HepG2 (cell line): ENCODE results near the gene TTBK2. TPM values are rescaled to one million over a fixed set of nuclear protein-coding genes. Genes with fewer than 3 reads are reported as not detected.

ENCODE experiments used
- ATAC-seq: fragments of 200-7000 bp; cut with Tn5 transposase; 3 replicates; pipeline ENCODE4 v1.9.1; 2020; ENCODE audit warnings: mild to moderate bottlenecking, moderate library complexity
- BruUV-seq: library from RNA; stranded (reverse); fragments of 400-500 nt; replicated peaks from 2 replicates; lab custom pipeline; 2021; lab: Mats Ljungman, UMichigan
- CTCF ChIA-PET: fragments of 300-600 bp; formaldehyde crosslinking; extraction: SDS; loops from one replicate; lab custom pipeline; 2021; ENCODE audit warnings: low total read pairs, inconsistent platforms, low intra/inter-chr PET ratio; lab: Yijun Ruan, JAX
- POLR2A ChIA-PET: fragments of 350-600 bp; sonication (Branson Sonifier 250); formaldehyde crosslinking; loops from one replicate; lab custom pipeline; 2020; ENCODE audit warnings: antibody characterized with exemption, inconsistent platforms; lab: Yijun Ruan, JAX
- DNase-seq: peaks from one replicate; pipeline ENCODE4 v3.0.0-alpha.2; 2015; ENCODE audit warnings: low spot score
- FAIRE-seq: peaks from 3 replicates; lab custom pipeline; 2011; peaks lifted over from hg19 to GRCh38; lab: Jason Lieb, UNC
- H2AFZ ChIP-seq: one replicate; pipeline ENCODE4 v1.6.1; 2011; ENCODE audit warnings: low read length, inconsistent platforms
- H3K27ac ChIP-seq: fragments of 300-600 bp; 3 replicates; pipeline ENCODE4 v1.8.0; 2011; ENCODE audit warnings: mixed run types, mild to moderate bottlenecking, mixed read lengths, low read length, inconsistent platforms; ENCODE audit not compliant: insufficient read depth; ENCODE audit errors: extremely low read length
- H3K27me3 ChIP-seq, 2 experiments: fragments of 200-600 bp in 1 of 2; 2 replicates in 1 of 2; 3 replicates in 1 of 2; pipeline versions ENCODE4 v1.6.0 to v1.8.0; 2011; ENCODE audit warnings: low read length in 2 of 2, mild to moderate bottlenecking in 2 of 2, moderate library complexity in 2 of 2, inconsistent platforms in 1 of 2; ENCODE audit not compliant: insufficient read depth in 2 of 2, control insufficient read depth in 1 of 2
- H3K36me3 ChIP-seq, 2 experiments: fragments of 200-600 bp in 1 of 2; replicated peaks in 1 of 2; 2 replicates in 1 of 2; 3 replicates in 1 of 2; pipeline versions ENCODE4 v1.5.1 to v1.8.0; 2011; ENCODE audit warnings: low read length in 2 of 2, inconsistent platforms in 1 of 2; ENCODE audit not compliant: insufficient read depth in 2 of 2, control insufficient read depth in 1 of 2
- H3K4me1 ChIP-seq: 2 replicates; pipeline ENCODE4 v1.5.1; 2012; ENCODE audit warnings: low read length, inconsistent platforms; ENCODE audit not compliant: insufficient read depth
- H3K4me2 ChIP-seq: 2 replicates; pipeline ENCODE4 v1.6.0; 2011; ENCODE audit warnings: low read depth, low read length, inconsistent platforms
- H3K4me3 ChIP-seq, 3 experiments: fragments of 200-600 bp in 1 of 3; sonication (generic), shearing (Covaris generic) in 1 of 3; replicated peaks in 1 of 3; 2 replicates each; pipeline ENCODE4 v1.5.1; 2011 to 2016; ENCODE audit warnings: low read length in 3 of 3, inconsistent platforms in 2 of 3, low read depth in 2 of 3, mild to moderate bottlenecking in 2 of 3, control low read depth in 1 of 3, mixed read lengths in 1 of 3; ENCODE audit not compliant: insufficient read depth in 1 of 3
- H3K79me2 ChIP-seq: one replicate; pipeline ENCODE4 v1.6.1; 2011; ENCODE audit warnings: low read length, inconsistent platforms; ENCODE audit not compliant: insufficient read depth
- H3K9ac ChIP-seq: 2 replicates; pipeline ENCODE4 v1.6.0; 2011; ENCODE audit warnings: mild to moderate bottlenecking, low read depth, low read length, inconsistent platforms; ENCODE audit not compliant: insufficient read depth
- H3K9me3 ChIP-seq: 2 replicates; pipeline ENCODE4 v1.5.1; 2012; ENCODE audit warnings: mild to moderate bottlenecking, low read length
- H4K20me1 ChIP-seq: 2 replicates; pipeline ENCODE4 v1.6.0; 2011; ENCODE audit warnings: inconsistent platforms, mild to moderate bottlenecking, low read length, moderate library complexity; ENCODE audit not compliant: insufficient read depth
- HHEX ChIP-seq: IDR thresholded peaks from 2 replicates; pipeline ENCODE4 v1.6.1; 2016; ENCODE audit warnings: control low read depth
- MAF1 ChIP-seq: sonication (generic); formaldehyde crosslinking; IDR thresholded peaks from 2 replicates; pipeline ENCODE4 v1.5.0; 2020; ENCODE audit warnings: missing genetic modification reagents, borderline replicate concordance
- NAIF1 ChIP-seq: sonication (generic); formaldehyde crosslinking; IDR thresholded peaks from 2 replicates; pipeline ENCODE4 v1.5.0; 2020; ENCODE audit warnings: mild to moderate bottlenecking, missing genetic modification reagents, borderline replicate concordance
- U2AF2 ChIP-seq: fragments of 200-400 bp; formaldehyde crosslinking; IDR thresholded peaks from 2 replicates; pipeline ENCODE4 v1.6.1; 2017; ENCODE audit warnings: low read depth, mild to moderate bottlenecking, low read length
- UBTF ChIP-seq: sonication (generic); formaldehyde crosslinking; IDR thresholded peaks from 2 replicates; pipeline ENCODE4 v1.4.0; 2020; ENCODE audit warnings: mild to moderate bottlenecking, missing genetic modification reagents
- ZNF263 ChIP-seq: sonication (generic); formaldehyde crosslinking; IDR thresholded peaks from 2 replicates; pipeline ENCODE4 v1.4.0; 2020; ENCODE audit warnings: missing genetic modification reagents
- ZNF468 ChIP-seq: sonication (generic); formaldehyde crosslinking; IDR thresholded peaks from 2 replicates; pipeline ENCODE4 v1.8.0; 2022; ENCODE audit warnings: mild to moderate bottlenecking, moderate library complexity, missing genetic modification reagents
- ZNF557 ChIP-seq: sonication (generic); formaldehyde crosslinking; IDR thresholded peaks from 2 replicates; pipeline ENCODE4 v1.4.0; 2020; ENCODE audit warnings: missing genetic modification reagents
- ZNF720 ChIP-seq: sonication (generic); formaldehyde crosslinking; IDR thresholded peaks from 2 replicates; pipeline ENCODE4 v1.4.0; 2020; ENCODE audit warnings: missing genetic modification reagents
- WGBS: methylation state at CpG from one replicate; pipeline ENCODE4 v1.1.6; 2017; ENCODE audit warnings: low lambda C conversion rate; 5-methylcytosine and 5-hydroxymethylcytosine counted together
- in situ Hi-C: cut with HindIII; loops from 2 replicates; pipeline ENCODE4 v1.10.0; 2017; ENCODE audit warnings: low pct_unique_long_range_greater_than_20kb; ENCODE audit not compliant: extremely low pct_ligation_motif_present
- intact Hi-C: fragments of 100-400 bp; cut with micrococcal nuclease; formaldehyde crosslinking; loops from one replicate; pipeline ENCODE4 v1.10.0; 2022; ENCODE audit not compliant: unreplicated experiment
- polyA plus RNA-seq, 8 experiments: library from polyadenylated mRNA; depleted of rRNA in 3 of 8; stranded (reverse) in 7 of 8; unstranded in 1 of 8; fragments of >200 nt; fragmentation: Illumina TruSeq in 4 of 8; extraction: Trizol in 4 of 8; gene quantifications; 2 replicates each; pipeline versions ENCODE4 v1.2.1 to v1.2.3, GENCODE V29; 2011 to 2016; ENCODE audit warnings: low read depth in 4 of 8, missing spikeins in 1 of 8, mixed read lengths in 1 of 8; ENCODE audit not compliant: insufficient read depth in 1 of 8
- total RNA-seq, 5 experiments: library from RNA; depleted of rRNA; stranded (reverse); fragments of >200 nt; fragmentation: Illumina TruSeq; extraction: Trizol; gene quantifications; 2 replicates each; pipeline ENCODE4 v1.2.3, GENCODE V29; 2016; ENCODE audit warnings: low read depth in 1 of 5

Gene TTBK2
- total and polyA plus RNA-seq, 2 of the 13 experiments (the other 11 are each of a cell fraction or from before 2014, with no cell fraction given) = 5.1 to 7.4 TPM

DNA sequence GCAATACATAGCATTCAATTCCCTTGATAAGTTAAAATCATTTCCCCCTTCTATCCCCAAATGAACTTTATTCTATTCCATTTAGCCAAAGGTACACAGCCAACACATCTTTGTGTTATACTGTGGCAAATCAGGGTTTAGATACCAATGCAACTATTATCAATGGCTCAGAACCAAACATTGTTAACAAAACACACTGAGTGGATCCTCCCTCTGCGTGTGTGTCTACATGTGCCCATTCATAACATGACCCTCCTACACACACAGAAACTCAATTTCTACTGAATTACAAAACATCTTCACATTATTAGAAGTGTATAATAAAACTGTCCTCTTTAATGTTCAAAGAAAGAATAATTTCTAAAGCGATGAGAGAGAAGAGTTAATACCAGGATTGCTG lies 1.3 kb downstream of the TTBK2 start:
- peak overlapping the region; percentile 80 to 94 (median 82) for H3K4me3 ChIP-seq
- DNase-seq (no peak), ATAC-seq (no peak), FAIRE-seq (peak; percentile 59)
- POLR2A ChIA-PET = no interaction called here
- H3K79me2 ChIP-seq = peaks cover 36% of the 10 kb centered on the region
- H2AFZ ChIP-seq = no peak overlapping the region
- no peaks in the 10 kb centered on the region; a peak in 1 of 5 replicates for H3K27me3 ChIP-seq
- BruUV-seq = TSS peak; percentile 76
- TF ChIP-seq ZNF263 (CRISPR knock-in tag) (no peak), MAF1 (no peak), ZNF720 (no peak), ZNF468 (CRISPR knock-in tag) (no peak), U2AF2 (no peak), HHEX (no peak), UBTF (CRISPR knock-in tag) (no peak), ZNF557 (no peak), NAIF1 (CRISPR knock-in tag) (no peak)
- peaks cover 34% of the 10 kb centered on the region for H3K4me1 ChIP-seq
- 34% methylated on average over 2 of the region's 2 CpGs for WGBS
- peaks cover 5% of the 10 kb centered on the region; the same call in 1 of the 2 replicates for H4K20me1 ChIP-seq
- H3K4me2 ChIP-seq = peak overlapping the region; percentile 80
- peak overlapping the region; percentile 57 for H3K27ac ChIP-seq
- H3K36me3 ChIP-seq = no peaks in the 10 kb centered on the region
- in situ Hi-C loops (no loop called here), intact Hi-C loops (no loop called here)
- peak overlapping the region; percentile 76 for H3K9ac ChIP-seq
- CTCF ChIA-PET = no interaction called here
- no peaks in the 10 kb centered on the region for H3K9me3 ChIP-seq
